K562 (cell line): ENCODE measurements around the gene PEPD.

Source experiments
- ELF4 ChIP-seq: fragments of 450-650 bp; formaldehyde crosslinking; IDR thresholded peaks from 2 replicates; pipeline ENCODE4 v1.4.0; 2022; ENCODE audit warnings: missing genetic modification characterization
- POLR2AphosphoS5 ChIP-seq: IDR thresholded peaks from 2 replicates; pipeline ENCODE4 v1.6.1; 2011; ENCODE audit warnings: mild to moderate bottlenecking, low read depth, low read length, moderate library complexity; ENCODE audit not compliant: control insufficient read depth, insufficient read depth
- ZNF121 ChIP-seq: sonication (generic); formaldehyde crosslinking; conservative IDR thresholded peaks from 2 replicates; pipeline ENCODE4 v1.8.0; 2022; ENCODE audit warnings: missing genetic modification reagents

- no peak for TF ChIP-seq ELF4 (CRISPR knock-in tag)
- no peak for TF ChIP-seq POLR2AphosphoS5
- TF ChIP-seq ZNF121 = no peak
Measured at GRCh38 chr19:33551676-33552075, 30.1 kb upstream of the PEPD start.
